Femur (tissue), 1 donor: ENCODE results near the gene LYG2.
"Not testable (repeated sequence)": the region's sequence is repeated elsewhere in the genome, so short reads cannot be mapped to it uniquely, and the experiment has no call there.

Experiments used
- DNase-seq: peaks from one replicate; pipeline ENCODE4 v3.0.0-alpha.2; 2017

Gene LYG2

DNA sequence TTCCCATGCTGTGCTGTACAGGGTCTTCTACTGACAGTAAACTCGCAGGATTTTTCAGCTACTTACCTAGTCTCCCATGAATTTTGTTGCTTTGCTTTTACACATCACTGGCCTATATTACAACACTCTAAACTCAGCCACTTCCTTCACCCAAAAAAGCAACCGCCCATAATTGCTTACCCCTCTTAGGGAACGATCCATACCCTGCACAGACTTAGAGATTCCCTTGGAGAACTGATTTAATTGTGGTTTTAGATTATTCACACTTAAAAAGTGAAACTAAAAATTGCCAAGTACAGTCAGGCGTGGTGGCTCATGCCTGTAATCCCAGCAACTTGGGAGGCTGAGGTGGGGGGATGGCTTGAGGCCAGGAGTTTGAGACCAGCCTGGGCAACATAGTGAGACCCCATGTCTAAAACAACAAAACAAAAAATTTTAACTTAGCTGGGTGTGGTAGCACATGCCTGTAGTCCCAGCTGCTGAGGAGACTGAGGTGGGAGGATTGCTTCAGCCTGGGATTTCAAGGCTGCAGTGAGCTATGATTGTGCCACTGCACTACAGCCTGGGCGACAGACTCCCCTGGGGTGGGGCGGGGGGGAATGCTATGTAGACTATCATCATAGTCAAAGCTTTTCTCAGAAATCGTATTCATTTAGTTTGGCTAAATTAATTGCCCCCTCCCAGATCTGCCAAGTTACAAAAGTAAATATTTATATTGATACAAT is 55.2 kb downstream of the LYG2 start:
- no peak for DNase-seq

DNA sequence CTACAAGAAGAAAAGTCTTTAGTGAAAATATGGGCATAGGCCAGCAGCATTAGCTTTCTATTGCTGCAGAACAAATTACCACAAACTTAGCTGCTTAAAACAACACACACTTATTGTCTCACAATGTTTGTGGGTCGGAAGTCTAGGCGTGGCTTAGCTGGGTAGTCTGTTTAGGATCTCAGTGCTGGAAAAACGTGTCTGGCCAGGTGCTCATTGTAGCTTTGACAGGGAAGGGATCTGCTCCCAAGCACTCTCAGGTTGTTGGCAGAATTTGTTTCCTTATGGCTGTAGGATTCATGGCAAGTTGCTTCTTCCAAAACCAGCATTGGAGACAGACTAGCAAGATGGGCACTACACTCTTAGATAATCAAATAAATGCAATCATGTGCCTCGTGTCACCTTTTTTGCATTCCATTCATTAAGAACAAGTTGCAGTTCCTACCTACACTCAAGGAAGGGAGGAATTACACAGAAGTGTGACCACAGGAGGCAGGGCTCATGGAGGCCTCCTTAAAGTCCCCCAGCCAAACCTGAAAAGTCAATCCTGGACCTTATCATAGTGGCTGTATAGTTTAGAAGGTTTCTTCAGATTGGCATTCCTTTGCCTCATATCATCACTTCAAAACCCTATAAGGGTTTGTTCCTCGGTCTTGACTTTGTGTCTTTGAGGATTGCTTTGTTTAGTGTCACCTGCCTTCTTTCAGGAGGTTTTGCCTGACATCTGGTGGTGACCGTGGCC is 57.2 kb downstream of the LYG2 start:
- no peak for DNase-seq

DNA sequence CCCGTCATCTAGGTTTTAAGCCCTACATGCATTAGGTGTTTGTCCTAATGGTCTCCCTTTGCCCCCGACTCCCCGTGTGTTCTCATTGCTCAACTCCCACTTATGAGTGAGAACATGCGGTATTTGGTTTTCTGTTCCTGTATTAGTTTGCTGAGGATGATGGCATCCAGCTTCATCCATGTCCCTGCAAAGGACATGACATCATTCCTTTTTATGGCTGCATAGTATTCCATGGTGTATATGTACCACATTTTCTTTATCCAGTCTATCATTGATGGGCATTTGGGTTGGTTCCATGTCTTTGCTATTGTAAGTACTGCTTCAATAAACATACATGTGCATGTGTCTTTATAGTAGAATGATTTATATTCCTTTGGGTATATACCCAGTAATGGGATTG is 63.1 kb downstream of the LYG2 start:
- DNase-seq = not testable (repeated sequence)
